HepG2 (cell line): ENCODE data around the gene AHSG. TPM values are rescaled to one million over a fixed set of nuclear protein-coding genes. Genes with fewer than 3 reads are reported as not detected.

Experiments
- AHDC1 ChIP-seq: sonication (generic); formaldehyde crosslinking; IDR thresholded peaks from 2 replicates; pipeline ENCODE4 v1.5.1; 2020; ENCODE audit warnings: mild to moderate bottlenecking, missing genetic modification reagents, borderline replicate concordance
- ARID2 ChIP-seq: sonication (generic); formaldehyde crosslinking; IDR thresholded peaks from 2 replicates; pipeline ENCODE4 v1.8.1; 2022; ENCODE audit warnings: mild to moderate bottlenecking, missing genetic modification reagents, borderline replicate concordance
- BORCS8-MEF2B ChIP-seq: sonication (generic); formaldehyde crosslinking; IDR thresholded peaks from 2 replicates; pipeline ENCODE4 v1.8.0; 2022; ENCODE audit warnings: mild to moderate bottlenecking, missing genetic modification reagents
- BRD4 ChIP-seq: sonication (generic); formaldehyde crosslinking; IDR thresholded peaks from 2 replicates; pipeline ENCODE4 v1.4.0; 2020; ENCODE audit warnings: missing genetic modification reagents
- CERS6 ChIP-seq: sonication (generic); formaldehyde crosslinking; IDR thresholded peaks from 2 replicates; pipeline ENCODE4 v1.5.0; 2020; ENCODE audit warnings: missing genetic modification reagents
- EHMT2 ChIP-seq: fragments of 200-600 bp; sonication (generic); IDR thresholded peaks from 2 replicates; pipeline ENCODE4 v1.7.0; 2017; ENCODE audit warnings: antibody characterized with exemption, low read depth, low read length, borderline replicate concordance
- FOXO4 ChIP-seq: sonication (generic); formaldehyde crosslinking; conservative IDR thresholded peaks from 2 replicates; pipeline ENCODE4 v1.8.1; 2023; ENCODE audit warnings: missing genetic modification reagents
- JUND ChIP-seq: sonication (generic); formaldehyde crosslinking; IDR thresholded peaks from 2 replicates; pipeline ENCODE4 v1.8.0; 2022; ENCODE audit warnings: mild to moderate bottlenecking, missing genetic modification reagents
- MZF1 ChIP-seq: sonication (generic); formaldehyde crosslinking; IDR thresholded peaks from 2 replicates; pipeline ENCODE4 v1.8.1; 2023; ENCODE audit warnings: mild to moderate bottlenecking, missing genetic modification reagents, borderline replicate concordance
- NRL ChIP-seq: sonication (generic); formaldehyde crosslinking; IDR thresholded peaks from 2 replicates; pipeline ENCODE4 v1.5.0; 2020; ENCODE audit warnings: missing genetic modification reagents, mild to moderate bottlenecking, moderate library complexity, borderline replicate concordance
- PAWR ChIP-seq: sonication (generic); formaldehyde crosslinking; IDR thresholded peaks from 2 replicates; pipeline ENCODE4 v1.4.0; 2020; ENCODE audit warnings: missing genetic modification reagents, mild to moderate bottlenecking, borderline replicate concordance
- RARA ChIP-seq: IDR thresholded peaks from 2 replicates; pipeline ENCODE4 v1.6.1; 2016; ENCODE audit warnings: missing genetic modification reagents, missing compliant biosample characterization
- SRSF9 ChIP-seq: fragments of 200-400 bp; formaldehyde crosslinking; IDR thresholded peaks from 2 replicates; pipeline ENCODE4 v1.6.1; 2018; ENCODE audit warnings: borderline replicate concordance, mild to moderate bottlenecking, low read depth, low read length; ENCODE audit not compliant: insufficient read depth, poor library complexity, severe bottlenecking
- SRY ChIP-seq: sonication (generic); formaldehyde crosslinking; IDR thresholded peaks from 2 replicates; pipeline ENCODE4 v1.8.0; 2022; ENCODE audit warnings: mild to moderate bottlenecking, missing genetic modification reagents
- TEAD3 ChIP-seq: optimal IDR thresholded peaks from 2 replicates; pipeline ENCODE3; 2016; ENCODE audit warnings: borderline replicate concordance
- ZBTB44 ChIP-seq: sonication (generic); formaldehyde crosslinking; IDR thresholded peaks from 2 replicates; pipeline ENCODE4 v1.4.0; 2020; ENCODE audit warnings: missing genetic modification reagents
- ZMYM4 ChIP-seq: sonication (generic); formaldehyde crosslinking; IDR thresholded peaks from 2 replicates; pipeline ENCODE4 v1.8.1; 2023; ENCODE audit warnings: mild to moderate bottlenecking, missing genetic modification reagents
- ZNF224 ChIP-seq: sonication (generic); formaldehyde crosslinking; IDR thresholded peaks from 2 replicates; pipeline ENCODE4 v1.5.0; 2020; ENCODE audit warnings: mild to moderate bottlenecking, missing genetic modification reagents
- ZNF788 ChIP-seq: sonication (generic); formaldehyde crosslinking; IDR thresholded peaks from 2 replicates; pipeline ENCODE4 v1.5.0; 2020; ENCODE audit warnings: mild to moderate bottlenecking, missing genetic modification reagents, borderline replicate concordance
- polyA plus RNA-seq, 8 experiments: library from polyadenylated mRNA; depleted of rRNA in 3 of 8; stranded (reverse) in 7 of 8; unstranded in 1 of 8; fragments of >200 nt; fragmentation: Illumina TruSeq in 4 of 8; extraction: Trizol in 4 of 8; gene quantifications; 2 replicates each; pipeline versions ENCODE4 v1.2.1 to v1.2.3, GENCODE V29; 2011 to 2016; ENCODE audit warnings: low read depth in 4 of 8, missing spikeins in 1 of 8, mixed read lengths in 1 of 8; ENCODE audit not compliant: insufficient read depth in 1 of 8
- total RNA-seq, 5 experiments: library from RNA; depleted of rRNA; stranded (reverse); fragments of >200 nt; fragmentation: Illumina TruSeq; extraction: Trizol; gene quantifications; 2 replicates each; pipeline ENCODE4 v1.2.3, GENCODE V29; 2016; ENCODE audit warnings: low read depth in 1 of 5
- TF ChIP-seq, protein P1 (sequence below): IDR thresholded peaks from 2 replicates; pipeline ENCODE4 v1.6.1; 2016; ENCODE audit warnings: missing genetic modification reagents, missing compliant biosample characterization

Gene AHSG
- total and polyA plus RNA-seq, 2 of the 13 experiments (the other 11 are each of a cell fraction or from before 2014, with no cell fraction given): 2,043 to 19,152 TPM

DNA sequence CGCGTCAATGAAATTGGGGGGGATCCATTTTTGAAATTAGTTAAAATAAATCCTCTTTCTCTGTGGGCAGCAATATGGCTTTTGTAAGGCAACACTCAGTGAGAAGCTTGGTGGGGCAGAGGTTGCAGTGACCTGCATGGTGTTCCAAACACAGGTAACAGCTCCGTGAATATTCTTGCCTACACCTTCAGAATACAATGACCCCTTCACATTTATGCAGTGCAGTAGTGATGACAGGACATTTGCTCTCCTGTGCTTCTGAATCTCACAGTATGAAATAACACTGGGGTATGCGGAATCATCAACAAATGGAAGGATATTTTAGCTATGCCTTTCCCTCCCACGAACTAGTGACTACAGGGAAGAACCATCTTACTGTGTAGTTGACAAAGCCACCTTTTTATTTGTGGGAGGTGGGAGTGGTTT lies 6.9 kb downstream of the AHSG start (continued):
- TF ChIP-seq AHDC1 (no peak), ARID2 (no peak), BORCS8-MEF2B (no peak), MZF1 (no peak), RARA (CRISPR knock-in tag) (no peak), ZBTB44 (CRISPR knock-in tag) (no peak), JUND (CRISPR knock-in tag) (no peak), SRSF9 (no peak), ZNF224 (CRISPR knock-in tag) (no peak), CERS6 (no peak), NRL (no peak), ZMYM4 (CRISPR knock-in tag) (peak; percentile 26; the same call in 1 of the 2 replicates), BRD4 (CRISPR knock-in tag) (no peak), EHMT2 (no peak), PAWR (CRISPR knock-in tag) (no peak), SRY (peak; percentile 74; the same call in 1 of the 2 replicates), FOXO4 (no peak), ZNF788 (peak; percentile 2; the same call in 1 of the 2 replicates), TEAD3 (CRISPR knock-in tag) (peak; percentile 12)
- TF ChIP-seq, protein P1, sequence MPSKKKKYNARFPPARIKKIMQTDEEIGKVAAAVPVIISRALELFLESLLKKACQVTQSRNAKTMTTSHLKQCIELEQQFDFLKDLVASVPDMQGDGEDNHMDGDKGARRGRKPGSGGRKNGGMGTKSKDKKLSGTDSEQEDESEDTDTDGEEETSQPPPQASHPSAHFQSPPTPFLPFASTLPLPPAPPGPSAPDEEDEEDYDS (CRISPR knock-in tag): no peak
